Measurements from ENCODE around the gene ASCL2. TPM values are rescaled to one million over a fixed set of nuclear protein-coding genes. Genes with fewer than 3 reads are reported as not detected.

Gene ASCL2
- total and polyA plus RNA-seq, 2 donors (not counting 3 experiments of a cell fraction or from before 2014, with no cell fraction given) = not detected

- ChIA-PET POLR2A (no interaction called here), CTCF (interaction anchor here (2.4 to 7.0 kb wide), 2 partner anchors 110 to 119 kb away, joined by 9 to 829 read pairs; no protein-coding TSS in a partner anchor)
- H3K27me3 ChIP-seq (ENCODE audit: control insufficient read depth in 2 of 2, insufficient read depth in 2 of 2, low read length in 2 of 2) = no peaks in the 10 kb centered on the region
- peaks cover 7% of the 10 kb centered on the region for H3K4me1 ChIP-seq (ENCODE audit: control insufficient read depth, extremely low read depth, insufficient read depth, low read length)
- no peak overlapping the region for H3K4me3 ChIP-seq (replicated peaks in 1 of 3; ENCODE audit: insufficient read depth in 1 of 3, low read depth in 1 of 3, low read length in 3 of 3)
- no peak overlapping the region for H2AFZ ChIP-seq (ENCODE audit: low read depth, low read length)
- H3K36me3 ChIP-seq (ENCODE audit: control insufficient read depth in 2 of 2, extremely low read depth in 1 of 2, insufficient read depth in 2 of 2, low read length in 2 of 2) = no peaks in the 10 kb centered on the region
- TF ChIP-seq POLR2A (IDR thresholded peaks at IDR 0.05; ENCODE audit: low read depth, low read length) = no peak
- no peak for TF ChIP-seq GATA2 (IDR thresholded peaks at IDR 0.05; ENCODE audit: insufficient read depth, insufficient read length, low read depth, low read length)
- no peak for TF ChIP-seq JUN (IDR thresholded peaks at IDR 0.05; ENCODE audit: borderline replicate concordance, insufficient read depth, insufficient read length, low read depth)
- TF ChIP-seq POLR2AphosphoS5 (IDR thresholded peaks at IDR 0.05; ENCODE audit: insufficient read depth, low read depth, low read length) = no peak
- no peak for TF ChIP-seq MYC (IDR thresholded peaks at IDR 0.05; ENCODE audit: low read depth, low read length)
- no peak for TF ChIP-seq EZH2 (IDR thresholded peaks at IDR 0.05; ENCODE audit: borderline replicate concordance, low read depth, low read length, severe bottlenecking)
- no peak for TF ChIP-seq CTCF (IDR thresholded peaks at IDR 0.05; ENCODE audit: extremely low read depth in 1 of 2, insufficient read depth in 1 of 2, low read depth in 1 of 2, low read length in 2 of 2)
- TF ChIP-seq FOS (IDR thresholded peaks at IDR 0.05; ENCODE audit: borderline replicate concordance, insufficient read depth, low read length) = no peak
- no peak for TF ChIP-seq MAX (IDR thresholded peaks at IDR 0.05; ENCODE audit: insufficient read depth, insufficient read length)
- no peak overlapping the region for H3K9ac ChIP-seq (replicated peaks; ENCODE audit: extremely low read depth, insufficient read depth, low read length)
- no peaks in the 10 kb centered on the region for H4K20me1 ChIP-seq (replicated peaks; ENCODE audit: control insufficient read depth, extremely low read depth, insufficient read depth, low read length)
- intact Hi-C loops (cut with micrococcal nuclease) (loop anchor here (10.0 kb wide), 1 partner anchor 582 kb away; the partner anchor contains the start of gene CDKN1C), dilution Hi-C loops (cut with MboI; ENCODE audit: extremely low pct_ligation_motif_present, low sequenced_read_pairs) (no loop called here)
- H3K27ac ChIP-seq (ENCODE audit: insufficient read depth, low read depth, low read length) = no peak overlapping the region
- H3K79me2 ChIP-seq (ENCODE audit: control insufficient read depth, insufficient read depth, low read length) = no peaks in the 10 kb centered on the region
- H3K4me2 ChIP-seq (ENCODE audit: insufficient read depth, low read length) = no peak overlapping the region
- DNase-seq (ENCODE audit: low read depth, low spot score) = no peak
- H3K9me1 ChIP-seq (replicated peaks; ENCODE audit: control insufficient read depth, extremely low read depth, insufficient read depth, low read length) = no peaks in the 10 kb centered on the region
- no peak for FAIRE-seq
- BruUV-seq (replicated peaks) = no TSS peak
- H3K9me3 ChIP-seq (replicated peaks; ENCODE audit: control insufficient read depth, insufficient read depth, low read length) = no peaks in the 10 kb centered on the region
Measured at GRCh38 chr11:2302896-2303626, 32.7 kb upstream of the ASCL2 start.

All from endothelial cell of umbilical vein (primary cell).